ENCODE results near the gene TLL2.
"Not testable (repeated sequence)": the region's sequence is repeated elsewhere in the genome, so short reads cannot be mapped to it uniquely, and the experiment has no call there.

Gene TLL2

DNA sequence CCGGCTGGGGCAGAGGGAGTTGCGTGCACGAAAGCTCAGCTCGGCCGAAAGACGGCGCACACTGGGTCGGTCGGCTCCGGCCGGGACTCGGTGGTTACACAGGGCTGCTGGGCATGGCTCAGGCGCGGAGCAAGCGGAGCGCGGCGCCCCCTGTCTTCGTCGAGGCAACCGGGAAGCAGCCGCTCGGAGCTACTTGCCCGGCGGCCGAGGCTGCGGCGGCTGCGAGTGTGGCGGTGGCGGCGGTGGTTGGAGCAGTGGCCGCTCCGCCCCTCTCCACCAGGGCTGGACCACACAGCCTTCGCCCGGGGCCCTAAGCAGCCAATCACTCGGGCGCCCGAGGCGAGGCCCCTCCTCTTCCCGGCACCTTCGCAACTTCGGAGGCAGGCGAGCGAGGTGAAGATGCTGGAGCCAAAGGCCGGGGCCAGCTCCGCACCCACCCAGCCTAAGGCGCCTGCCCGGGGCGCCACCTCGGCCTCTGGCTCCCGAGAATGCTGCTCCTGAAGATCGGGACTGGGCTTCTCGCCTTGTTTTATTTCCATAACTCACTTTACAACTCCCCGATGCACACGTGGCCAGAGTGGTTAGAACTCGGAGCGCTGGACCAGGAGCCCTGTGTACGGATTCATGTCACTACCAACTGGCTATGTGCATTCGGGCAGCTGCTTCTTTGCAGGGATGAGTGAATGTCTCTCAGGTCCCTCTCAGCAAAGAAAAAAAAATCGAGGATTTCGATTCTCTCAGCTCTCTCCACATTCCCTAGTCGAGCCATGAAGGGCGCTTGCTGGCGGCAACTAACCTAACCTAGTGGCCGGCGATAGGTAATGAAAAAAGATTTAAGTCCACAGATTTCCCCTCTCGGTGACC is at the start of gene TLL2:
TSS of gene TLL2 (minus strand) at position 229 of the 864 bp plus-strand sequence. CDS start 241 bp downstream, outside the sequence.
- peak; percentile 96 for DNase-seq (ENCODE audit: low spot score)

- peak; percentile 30 for DNase-seq (ENCODE audit: low spot score)
These were observed 47.5 kb upstream of the TLL2 start for GRCh38 chr10:96560966-96561887.

- no peak for DNase-seq (ENCODE audit: low spot score)
These were observed 46.8 kb upstream of the TLL2 start for GRCh38 chr10:96560489-96560888.

DNA sequence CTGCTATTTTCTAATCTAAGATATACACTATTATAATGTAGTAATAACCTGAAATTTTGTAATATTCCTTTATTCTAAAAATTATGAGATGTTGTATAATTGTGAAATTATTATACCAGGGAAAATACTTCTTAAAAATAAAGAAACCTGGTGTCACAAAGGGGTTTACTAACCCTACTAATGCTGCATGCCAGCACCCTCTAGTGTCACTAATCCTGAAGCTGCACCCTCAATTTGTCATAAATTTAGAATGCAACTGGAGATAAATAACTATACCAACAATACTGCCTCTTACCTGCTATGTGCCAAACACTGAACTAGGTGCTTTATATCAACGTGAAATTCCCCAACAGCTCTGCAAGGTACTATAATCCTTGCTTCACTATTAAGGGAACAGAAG is 42.3 kb upstream of the TLL2 start:
- no peak for DNase-seq (ENCODE audit: low spot score)

DNA sequence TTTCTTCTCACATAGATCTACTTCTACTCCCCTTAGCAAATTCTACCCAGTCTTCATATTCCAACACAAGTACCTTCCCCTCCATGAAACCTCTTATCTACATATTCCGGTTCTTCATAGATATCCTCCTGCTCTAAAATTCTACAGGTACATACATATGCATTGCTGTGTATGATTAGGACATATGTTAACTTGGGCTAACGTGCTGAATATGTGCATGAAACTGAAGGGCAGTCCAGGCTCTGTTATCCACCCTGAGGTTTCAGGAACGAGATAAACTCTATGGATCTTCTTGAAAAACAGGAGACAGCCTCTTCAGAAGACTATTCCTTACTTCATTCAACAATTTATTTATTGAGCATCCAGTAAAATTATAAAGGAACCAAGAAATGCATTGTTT is 41.6 kb upstream of the TLL2 start:
- no peak for DNase-seq (ENCODE audit: low spot score)

DNA sequence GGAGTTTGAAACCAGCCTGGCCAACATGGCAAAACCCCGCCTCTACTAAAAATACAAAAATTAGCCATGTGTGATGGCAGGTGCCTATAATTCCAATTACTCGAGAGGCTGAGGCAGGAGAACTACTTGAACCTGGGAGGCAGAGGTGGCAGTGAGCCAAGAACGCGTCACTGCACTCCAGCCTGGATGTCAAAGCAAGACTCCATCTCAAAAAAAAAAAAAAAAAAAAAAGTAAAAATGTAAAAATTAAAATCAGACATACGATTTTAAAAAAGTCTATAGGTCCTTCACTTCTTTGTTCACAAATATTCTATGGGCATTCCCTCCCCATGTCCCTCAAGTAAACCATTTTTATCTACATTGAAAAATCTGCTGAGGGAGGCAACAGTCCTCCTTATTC is 34.9 kb upstream of the TLL2 start:
- DNase-seq (ENCODE audit: low spot score), result no peak

- DNase-seq (ENCODE audit: low spot score), result not testable (repeated sequence)
These were observed 31.8 kb upstream of the TLL2 start for GRCh38 chr10:96545558-96545957.

DNA sequence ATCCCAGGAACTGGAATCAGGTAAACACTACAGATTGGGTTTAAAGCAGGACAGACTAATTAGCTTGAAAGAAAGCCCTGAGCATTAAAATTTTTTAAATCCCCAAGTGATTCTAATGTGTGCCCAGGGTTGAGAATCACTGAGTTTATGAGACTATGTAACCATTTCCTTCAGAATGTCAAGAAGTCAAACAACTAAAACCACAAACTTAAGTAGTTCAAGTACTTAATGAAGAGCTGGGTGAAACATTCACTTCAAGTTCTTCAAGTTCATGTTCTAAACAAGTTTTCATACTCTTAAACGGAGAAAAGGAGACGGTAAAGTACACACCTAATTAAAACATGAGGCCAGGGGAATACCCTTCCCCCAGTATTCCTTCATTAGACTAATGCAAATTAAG is 28.2 kb upstream of the TLL2 start:
- DNase-seq (ENCODE audit: low spot score), result no peak

GRCh38 chr10:96540240-96540639 is 26.5 kb upstream of the TLL2 start:
- DNase-seq (ENCODE audit: low spot score), result no peak

DNA sequence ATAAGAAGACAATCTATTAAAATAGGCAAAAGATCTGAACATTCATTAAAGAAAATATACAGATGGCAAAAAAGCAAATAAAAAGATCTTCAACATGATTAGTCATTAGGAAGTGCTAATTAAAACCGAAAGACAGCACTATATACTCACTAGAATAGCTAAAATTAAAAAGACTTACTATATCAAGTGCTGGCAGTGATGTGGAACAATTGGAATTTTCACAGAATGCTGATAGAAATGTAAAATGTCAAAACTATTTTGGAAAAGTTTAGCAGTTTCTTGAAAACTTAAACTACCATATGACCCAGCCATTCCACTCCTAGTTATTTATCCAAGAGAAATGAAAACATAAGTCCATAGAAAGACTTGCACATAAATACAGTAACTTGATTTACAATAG is 25.0 kb upstream of the TLL2 start:
- DNase-seq (ENCODE audit: low spot score), result no peak

DNA sequence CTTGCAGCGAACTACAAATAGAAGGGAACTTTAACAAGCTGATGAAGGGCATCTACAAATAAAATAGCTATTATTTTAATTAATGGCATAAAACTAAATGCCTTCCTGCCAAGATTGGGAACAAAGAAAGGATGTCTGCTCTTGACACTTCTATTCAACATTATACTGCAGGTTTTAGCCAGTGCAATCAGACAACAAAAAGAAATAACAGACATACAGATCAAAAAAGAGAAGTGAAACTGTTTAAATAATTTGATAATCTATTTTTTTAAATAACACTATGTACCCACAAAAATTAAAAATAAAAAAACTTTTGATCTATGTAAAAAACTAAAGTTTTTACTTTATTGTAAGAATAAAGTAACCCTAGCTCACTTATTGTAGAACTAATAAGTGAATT is 22.4 kb upstream of the TLL2 start:
- no peak for DNase-seq (ENCODE audit: low spot score)

DNA sequence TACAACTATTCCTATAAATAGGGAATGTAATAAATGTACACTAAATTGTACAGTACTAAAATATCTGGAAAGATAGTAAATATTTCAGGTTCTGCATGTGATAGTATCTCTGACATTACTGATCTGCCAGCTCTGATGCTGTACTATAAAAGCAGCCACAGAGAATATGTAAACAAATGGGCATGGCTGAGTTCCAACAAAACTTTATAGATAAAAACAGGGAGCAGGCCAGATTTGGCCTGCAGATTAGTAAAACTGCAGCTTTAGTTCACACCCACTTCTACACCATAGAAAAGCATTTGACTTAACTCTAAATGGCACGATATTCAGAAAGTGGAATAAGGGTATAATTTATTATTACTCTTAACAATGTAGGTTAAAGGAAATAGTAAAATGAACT is 18.8 kb upstream of the TLL2 start:
- no peak for DNase-seq (ENCODE audit: low spot score)

GRCh38 chr10:96529634-96530279 is 16.0 kb upstream of the TLL2 start:
- DNase-seq (ENCODE audit: low spot score), result no peak

GRCh38 chr10:96524741-96525140 is 11.0 kb upstream of the TLL2 start:
- no peak for DNase-seq (ENCODE audit: low spot score)

DNA sequence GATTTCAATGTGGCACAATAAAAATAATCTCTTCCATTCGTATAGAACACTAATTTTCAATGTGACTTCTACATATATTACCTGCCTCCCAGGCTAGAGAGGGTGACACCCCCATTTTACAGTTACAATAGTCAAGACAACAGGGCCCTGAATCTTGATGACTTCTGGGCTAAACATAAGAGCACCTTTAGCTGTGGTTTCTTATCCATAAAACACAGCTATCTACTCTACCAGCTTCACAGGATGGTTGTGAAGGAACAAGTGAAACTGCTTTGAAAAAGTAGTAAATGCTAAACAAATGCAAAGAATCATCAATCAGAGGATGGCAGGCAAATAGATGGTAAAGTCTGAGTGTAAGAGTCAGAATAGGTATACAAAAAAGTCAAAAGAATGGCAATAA is 3.6 kb upstream of the TLL2 start:
- DNase-seq (ENCODE audit: low spot score), result no peak

GRCh38 chr10:96516337-96516736 is 2.6 kb upstream of the TLL2 start:
- DNase-seq (ENCODE audit: low spot score), result no peak

DNA sequence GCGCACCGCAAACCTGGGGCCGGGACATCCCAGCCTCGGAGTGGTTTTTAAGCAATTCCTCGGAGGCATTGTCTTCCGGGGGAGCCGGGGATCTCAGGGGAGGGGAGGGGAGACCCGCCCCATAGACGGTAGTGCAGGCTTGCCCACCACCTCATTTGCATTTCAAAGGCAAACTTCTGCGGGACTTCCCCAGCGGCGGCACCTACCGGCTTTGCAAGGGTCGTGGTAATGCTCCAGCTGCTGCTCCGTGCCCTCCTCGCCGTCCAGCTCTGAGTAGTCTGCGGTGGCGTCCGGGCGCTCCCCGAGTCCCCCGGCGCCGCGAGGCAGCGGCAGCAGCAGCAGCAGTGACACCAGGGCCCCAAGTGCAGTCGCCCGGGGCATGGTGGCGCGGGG is 425 bp downstream of the TLL2 start:
- no peak for DNase-seq (ENCODE audit: low spot score)

DNA sequence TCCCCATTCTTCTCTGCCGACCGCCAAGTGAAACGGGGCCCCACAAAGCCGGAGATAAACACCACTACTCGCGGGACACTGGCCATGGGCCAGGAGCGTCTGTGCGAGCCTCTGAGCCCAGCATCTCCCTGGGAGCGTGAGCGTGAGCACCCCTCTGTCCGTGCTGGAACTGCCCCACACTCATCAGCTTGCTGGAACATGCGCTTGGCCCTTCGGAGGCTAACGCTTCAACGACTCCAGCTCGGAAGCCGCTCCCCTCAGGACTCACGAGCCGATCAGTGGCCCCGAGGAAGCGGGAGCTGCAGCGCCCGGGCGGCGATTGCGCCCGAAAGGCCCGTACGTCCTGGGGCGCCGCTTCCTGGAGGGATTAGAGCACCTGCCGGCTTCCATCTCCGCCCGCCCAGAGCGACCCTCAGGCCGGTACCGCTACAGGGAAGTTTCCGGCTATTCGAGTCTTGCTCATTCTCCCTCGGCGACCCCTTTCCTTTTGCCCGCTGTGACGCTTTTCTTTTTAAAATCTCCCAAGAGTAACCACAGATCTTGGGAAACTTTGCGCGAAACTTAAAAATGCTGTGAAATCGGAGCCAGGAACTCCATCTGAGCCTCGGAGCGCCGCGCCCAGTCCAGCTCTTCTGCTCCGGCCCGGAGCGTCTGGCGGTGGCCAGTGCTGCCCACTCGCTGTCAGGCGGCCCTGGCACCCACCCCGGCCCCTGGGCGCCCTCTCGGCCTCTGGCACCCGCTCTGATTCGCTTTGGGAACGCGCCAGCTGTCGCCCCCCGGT is 1.0 kb downstream of the TLL2 start:
- DNase-seq (ENCODE audit: low spot score), result peak; percentile 74

DNA sequence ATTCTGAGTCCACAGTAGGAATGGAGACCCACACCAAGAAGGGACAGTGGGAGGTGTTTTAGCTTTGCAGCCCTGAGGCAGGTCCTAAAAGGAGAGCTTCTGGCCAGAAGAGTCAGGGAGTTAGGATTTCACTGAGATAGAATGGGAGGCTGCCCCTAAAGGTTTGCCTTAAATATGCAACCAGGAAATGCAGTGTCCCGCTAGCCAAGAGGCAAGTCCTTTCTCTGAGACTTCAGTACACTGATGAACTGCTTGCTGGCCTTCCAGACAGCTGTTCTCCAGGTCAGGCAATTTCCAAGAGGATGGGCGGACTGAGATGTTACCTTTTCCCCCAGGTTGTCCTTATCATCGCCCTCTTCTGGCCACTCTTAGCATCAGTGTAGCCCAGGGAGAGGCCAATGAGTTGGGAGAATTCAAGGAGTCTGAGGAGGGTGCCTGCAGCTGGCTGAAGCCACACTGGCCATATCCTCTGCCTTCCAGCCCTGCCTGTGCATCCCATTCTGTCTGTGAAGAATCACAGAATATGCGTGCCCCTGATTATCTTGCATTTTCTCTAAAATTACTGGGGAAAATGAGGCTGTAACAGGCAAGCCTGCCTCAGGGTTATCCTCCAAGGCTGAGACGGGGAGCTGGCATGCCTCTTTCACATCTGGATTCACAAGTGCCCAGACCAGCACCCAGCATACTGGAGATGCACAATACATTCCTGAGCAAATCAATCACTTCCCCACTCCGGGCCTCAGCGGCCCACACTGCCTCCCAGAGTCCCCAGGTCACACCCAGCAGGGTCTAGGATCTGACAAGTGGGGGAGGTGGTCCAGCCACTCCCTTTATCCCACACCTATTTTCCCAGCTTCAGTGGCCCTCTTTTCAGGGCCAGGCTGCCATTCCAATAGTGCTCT is 2.4 kb downstream of the TLL2 start:
- peak; percentile 79 for DNase-seq (ENCODE audit: low spot score)

DNA sequence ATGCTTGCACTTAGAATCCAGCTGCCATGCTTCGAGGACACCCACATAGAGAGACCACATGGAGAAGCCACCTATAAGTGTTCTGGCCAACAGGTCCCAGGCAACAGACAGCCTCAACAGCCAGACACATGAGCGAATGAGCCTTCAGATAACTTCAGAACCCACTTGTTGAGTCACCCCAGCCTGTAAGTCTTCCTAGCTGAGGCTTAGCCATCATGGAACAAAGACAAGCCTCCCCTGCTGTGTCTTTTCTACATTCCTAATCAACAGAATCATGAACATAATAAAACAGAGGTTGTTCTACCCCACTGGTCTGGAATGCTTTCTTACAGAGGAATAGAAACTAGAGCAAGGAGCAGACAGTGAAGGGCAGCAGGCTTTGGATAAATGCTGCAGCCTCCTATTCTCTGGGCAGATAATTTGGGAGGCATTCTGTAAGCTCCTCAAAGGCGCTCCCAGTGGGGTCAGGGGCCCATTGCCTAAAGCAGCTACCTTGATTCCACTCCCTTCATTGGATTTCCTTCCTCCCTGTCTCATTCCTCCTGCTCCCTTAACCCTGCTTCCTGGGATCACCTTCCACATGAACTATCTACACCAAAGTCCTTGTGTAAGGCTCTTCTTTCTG is 4.6 kb downstream of the TLL2 start:
- DNase-seq (ENCODE audit: low spot score), result peak; percentile 99

Measured in kidney tubule cell (primary cell).